Trophoblast cell (in vitro differentiated cells and primary cell): ENCODE measurements around the gene PRPF18.

Source experiments
- DNase-seq, 2 donors: peaks; one replicate each; pipeline ENCODE4 v3.0.0-alpha.2; 2016
- H2AFZ ChIP-seq: 2 replicates; pipeline ENCODE4 v1.6.1; 2013; ENCODE audit warnings: low read length, moderate library complexity, mild to moderate bottlenecking; ENCODE audit not compliant: insufficient read depth, poor library complexity
- H2AK5ac ChIP-seq: 2 replicates; pipeline ENCODE4 v1.6.1; 2013; ENCODE audit warnings: mild to moderate bottlenecking, low read length
- H2BK120ac ChIP-seq: 2 replicates; pipeline ENCODE4 v1.6.1; 2013; ENCODE audit warnings: low read length, mild to moderate bottlenecking, moderate library complexity; ENCODE audit not compliant: insufficient read depth, poor library complexity
- H2BK12ac ChIP-seq: 2 replicates; pipeline ENCODE4 v1.6.1; 2013; ENCODE audit warnings: mild to moderate bottlenecking, low read length, moderate library complexity
- H2BK5ac ChIP-seq: 2 replicates; pipeline ENCODE4 v1.6.1; 2013; ENCODE audit warnings: low read length, low read depth, moderate library complexity, mild to moderate bottlenecking; ENCODE audit not compliant: poor library complexity
- H3K14ac ChIP-seq: 2 replicates; pipeline ENCODE4 v1.6.1; 2013; ENCODE audit warnings: mild to moderate bottlenecking, low read length
- H3K18ac ChIP-seq: 2 replicates; pipeline ENCODE4 v1.6.1; 2013; ENCODE audit warnings: mild to moderate bottlenecking, low read length
- H3K23ac ChIP-seq: 2 replicates; pipeline ENCODE4 v1.6.1; 2013; ENCODE audit warnings: low read length
- H3K27ac ChIP-seq: 2 replicates; pipeline ENCODE4 v1.5.1; 2013; ENCODE audit warnings: low read depth, mild to moderate bottlenecking, inconsistent platforms, low read length, moderate library complexity
- H3K27me3 ChIP-seq: 2 replicates; pipeline ENCODE4 v1.6.1; 2013; ENCODE audit warnings: inconsistent platforms, mild to moderate bottlenecking, low read length, moderate library complexity; ENCODE audit not compliant: insufficient read depth
- H3K36me3 ChIP-seq, 2 experiments: 1 replicate in 1 of 2; 2 replicates in 1 of 2; pipeline ENCODE4 v1.6.1; 2013; ENCODE audit warnings: low read length in 2 of 2, mild to moderate bottlenecking in 2 of 2, moderate library complexity in 1 of 2; ENCODE audit not compliant: insufficient read depth in 2 of 2, control insufficient read depth in 1 of 2
- H3K4ac ChIP-seq: 2 replicates; pipeline ENCODE4 v1.6.1; 2013; ENCODE audit warnings: low read depth, mild to moderate bottlenecking, low read length, moderate library complexity
- H3K4me1 ChIP-seq, 2 experiments: 1 replicate in 1 of 2; 2 replicates in 1 of 2; pipeline ENCODE4 v1.6.1; 2013; ENCODE audit warnings: low read length in 2 of 2, mild to moderate bottlenecking in 2 of 2, moderate library complexity in 1 of 2; ENCODE audit not compliant: insufficient read depth in 2 of 2, control insufficient read depth in 1 of 2
- H3K4me2 ChIP-seq: 2 replicates; pipeline ENCODE4 v1.6.1; 2013; ENCODE audit warnings: inconsistent platforms, mild to moderate bottlenecking, low read length, moderate library complexity
- H3K4me3 ChIP-seq: 2 replicates; pipeline ENCODE4 v1.5.1; 2013; ENCODE audit warnings: mild to moderate bottlenecking, low read depth, low read length, inconsistent platforms
- H3K79me1 ChIP-seq: one replicate; pipeline ENCODE4 v1.6.1; 2013; ENCODE audit warnings: low read length
- H3K79me2 ChIP-seq: 2 replicates; pipeline ENCODE4 v1.6.1; 2013; ENCODE audit warnings: low read length, mild to moderate bottlenecking; ENCODE audit not compliant: control insufficient read depth, insufficient read depth, poor library complexity
- H3K9ac ChIP-seq: 2 replicates; pipeline ENCODE4 v1.6.1; 2013; ENCODE audit warnings: mild to moderate bottlenecking, low read length
- H3K9me3 ChIP-seq: 2 replicates; pipeline ENCODE4 v1.6.1; 2013; ENCODE audit warnings: low read depth, mild to moderate bottlenecking, control low read depth, inconsistent platforms, low read length; ENCODE audit not compliant: insufficient read depth
- H4K12ac ChIP-seq: 2 replicates; pipeline ENCODE4 v1.6.1; 2013; ENCODE audit warnings: low read depth, mild to moderate bottlenecking, low read length, moderate library complexity
- H4K8ac ChIP-seq: 2 replicates; pipeline ENCODE4 v1.6.1; 2013; ENCODE audit warnings: low read depth, mild to moderate bottlenecking, low read length, moderate library complexity
- H4K91ac ChIP-seq: one replicate; pipeline ENCODE4 v1.6.1; 2013; ENCODE audit warnings: low read depth, mild to moderate bottlenecking, low read length, moderate library complexity
- WGBS: extraction: QIAGEN DNeasy Blood & Tissue Kit; methylation state at CpG from one replicate; pipeline ENCODE4 v1.1.7; 2013; ENCODE audit warnings: missing lambda C conversion rate; ENCODE audit not compliant: insufficient read length, insufficient coverage; ENCODE audit errors: extremely low coverage; 5-methylcytosine and 5-hydroxymethylcytosine counted together

The PRPF18 gene

GRCh38 chr10:13678101-13678843, 91.5 kb downstream of the PRPF18 start:
- no peaks in the 10 kb centered on the region for H3K79me1 ChIP-seq
- H3K27ac ChIP-seq, result no peak overlapping the region
- no peak overlapping the region for H4K12ac ChIP-seq
- no peak overlapping the region for H2BK5ac ChIP-seq
- H3K4me3 ChIP-seq, result no peak overlapping the region
- H3K79me2 ChIP-seq, result no peaks in the 10 kb centered on the region
- H2AFZ ChIP-seq, result no peak overlapping the region
- H2AK5ac ChIP-seq, result no peak overlapping the region
- peaks cover 0 to 2% of the 10 kb centered on the region in 2 experiments for H3K4me1 ChIP-seq
- H3K9me3 ChIP-seq, result no peaks in the 10 kb centered on the region
- peaks cover 17 to 29% of the 10 kb centered on the region in 2 experiments for H3K36me3 ChIP-seq
- no peak for DNase-seq
- no peak overlapping the region for H2BK12ac ChIP-seq
- H4K91ac ChIP-seq, result no peak overlapping the region
- no peak overlapping the region for H3K9ac ChIP-seq
- no peak overlapping the region for H3K14ac ChIP-seq
- H3K27me3 ChIP-seq, result no peaks in the 10 kb centered on the region
- H3K18ac ChIP-seq, result no peak overlapping the region
- no peak overlapping the region for H2BK120ac ChIP-seq
- H3K4me2 ChIP-seq, result no peak overlapping the region
- WGBS, result no CpG with 5 or more reads among the region's 13 CpGs
- H3K4ac ChIP-seq, result no peak overlapping the region
- H3K23ac ChIP-seq, result no peak overlapping the region
- no peak overlapping the region for H4K8ac ChIP-seq
